ENCODE results near the gene KIF26A.
"Not testable (repeated sequence)": the region's sequence is repeated elsewhere in the genome, so short reads cannot be mapped to it uniquely, and the experiment has no call there.

KIF26A gene

DNA sequence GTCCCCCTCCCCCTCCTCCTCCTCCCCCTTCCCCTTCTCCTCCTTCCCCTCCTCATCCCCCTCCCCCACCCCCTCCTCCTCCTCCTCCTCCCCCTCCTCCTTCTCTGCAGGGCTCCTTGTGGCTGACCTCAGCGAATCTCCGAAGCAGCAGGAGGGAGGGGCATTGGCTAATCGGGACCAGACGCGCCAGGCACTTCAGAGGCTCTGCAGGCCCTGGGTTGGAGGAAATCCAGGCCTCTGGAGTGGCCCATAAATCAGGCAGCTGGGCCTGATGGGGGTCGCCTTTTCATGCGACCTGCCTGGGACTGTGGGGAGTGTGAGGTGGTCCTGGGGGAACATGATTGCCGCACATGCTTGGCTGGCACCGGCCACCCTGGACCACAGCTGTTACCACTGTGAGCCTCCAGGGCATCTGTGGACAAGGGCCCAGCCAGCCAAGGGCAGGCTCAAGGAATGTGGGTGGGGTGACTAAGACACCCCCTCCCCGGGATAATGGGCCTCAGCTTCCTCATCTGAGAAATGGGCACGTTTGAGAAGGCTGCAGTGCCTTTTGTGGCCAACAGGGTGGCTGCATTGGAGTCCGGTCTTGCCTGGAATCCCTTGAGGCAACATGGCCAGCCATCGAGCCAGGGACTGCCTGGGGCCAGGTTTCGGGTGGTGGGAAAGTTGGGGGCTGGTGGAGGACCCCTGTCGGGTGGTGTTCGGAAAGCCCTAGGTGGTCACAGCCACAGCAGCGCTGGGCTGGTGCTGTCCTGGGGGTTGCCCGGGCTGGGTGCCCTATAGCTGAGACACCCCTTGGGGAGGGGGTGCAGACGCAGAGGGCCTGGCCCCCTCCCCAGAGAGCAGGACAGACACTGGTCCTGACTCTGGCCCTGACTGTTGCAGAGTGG, 12.0 kb downstream of the KIF26A start:
- no peak for ATAC-seq (replicated peaks)
- no peaks in the 10 kb centered on the region for H3K9me3 Mint-ChIP-seq
- no peaks in the 10 kb centered on the region for H3K36me3 Mint-ChIP-seq (ENCODE audit: insufficient read depth)
- H3K4me3 Mint-ChIP-seq: no peak overlapping the region
- no peak for DNase-seq
- H3K27ac Mint-ChIP-seq: no peak overlapping the region
- H3K4me1 Mint-ChIP-seq (ENCODE audit: low read depth in 2 of 2): peaks cover 0 to 3% of the 10 kb centered on the region in 2 donors
- H3K27me3 Mint-ChIP-seq: peaks cover 9 to 28% of the 10 kb centered on the region in 2 donors

DNA sequence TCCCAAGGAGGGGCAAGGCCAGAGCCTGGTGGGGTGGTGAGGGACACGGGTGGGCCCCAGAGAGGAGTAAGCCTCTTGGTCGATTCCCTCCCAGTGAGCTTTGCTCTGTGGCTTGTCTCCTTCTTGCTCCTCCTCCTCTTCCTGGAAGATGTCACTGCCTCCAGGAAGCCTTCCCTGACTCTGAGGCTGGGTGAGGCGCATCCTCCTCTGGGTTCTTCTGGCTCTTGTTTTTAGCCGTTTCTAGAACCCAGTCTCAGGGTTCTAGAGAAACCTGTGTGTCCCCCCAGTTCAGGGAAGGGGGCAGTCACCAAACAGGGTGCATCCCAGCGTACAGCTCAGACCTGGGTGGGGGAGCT, 12.6 kb downstream of the KIF26A start:
- H3K9me3 Mint-ChIP-seq: no peaks in the 10 kb centered on the region
- peaks cover 5 to 22% of the 10 kb centered on the region in 2 donors for H3K27me3 Mint-ChIP-seq
- ATAC-seq (replicated peaks) (no peak), DNase-seq (no peak)
- no peak overlapping the region for H3K4me3 Mint-ChIP-seq
- peaks cover 0 to 2% of the 10 kb centered on the region in 2 donors for H3K4me1 Mint-ChIP-seq (ENCODE audit: low read depth in 2 of 2)
- H3K36me3 Mint-ChIP-seq (ENCODE audit: insufficient read depth): no peaks in the 10 kb centered on the region
- no peak overlapping the region for H3K27ac Mint-ChIP-seq

DNA sequence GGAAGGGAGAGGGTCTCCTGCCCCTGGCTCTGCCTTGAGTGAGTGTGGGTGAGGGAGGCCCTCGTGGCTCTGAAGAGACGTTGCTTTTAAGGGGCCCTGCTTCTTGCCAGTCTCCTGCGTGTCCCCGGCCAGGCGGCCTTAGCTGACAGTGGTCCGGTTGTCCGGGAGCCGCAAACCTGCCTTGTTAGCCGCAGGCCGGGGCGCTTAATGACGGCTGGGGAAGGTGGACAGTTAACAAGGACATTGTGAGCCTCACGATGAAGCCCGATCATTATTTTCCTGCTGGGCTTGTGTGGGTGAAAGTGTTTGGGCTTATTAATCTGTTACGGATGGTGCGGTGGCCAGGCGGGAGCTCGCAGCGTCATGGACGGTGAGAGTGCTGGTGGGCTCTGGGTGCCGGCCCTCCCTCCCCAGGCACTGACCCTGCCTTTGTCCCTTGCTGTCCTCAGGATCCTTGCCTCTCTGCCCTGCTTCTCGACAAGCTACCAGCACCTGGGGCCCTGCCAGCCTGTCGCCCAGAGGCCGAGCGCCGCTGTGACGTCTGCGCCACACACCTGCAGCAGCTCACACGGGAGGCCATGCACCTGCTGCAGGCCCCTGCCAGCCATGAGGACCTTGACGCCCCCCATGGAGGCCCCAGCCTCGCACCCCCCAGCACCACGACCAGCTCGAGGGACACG, 13.3 kb downstream of the KIF26A start:
- Mint-ChIP-seq H3K27me3 (peaks cover 0 to 15% of the 10 kb centered on the region in 2 donors), H3K9me3 (no peaks in the 10 kb centered on the region), H3K4me1 (ENCODE audit: low read depth in 2 of 2) (peaks cover 0 to 2% of the 10 kb centered on the region in 2 donors), H3K36me3 (ENCODE audit: insufficient read depth) (no peaks in the 10 kb centered on the region), H3K4me3 (no peak overlapping the region), H3K27ac (no peak overlapping the region)
- no peak for DNase-seq
- no peak for ATAC-seq (replicated peaks)

DNA sequence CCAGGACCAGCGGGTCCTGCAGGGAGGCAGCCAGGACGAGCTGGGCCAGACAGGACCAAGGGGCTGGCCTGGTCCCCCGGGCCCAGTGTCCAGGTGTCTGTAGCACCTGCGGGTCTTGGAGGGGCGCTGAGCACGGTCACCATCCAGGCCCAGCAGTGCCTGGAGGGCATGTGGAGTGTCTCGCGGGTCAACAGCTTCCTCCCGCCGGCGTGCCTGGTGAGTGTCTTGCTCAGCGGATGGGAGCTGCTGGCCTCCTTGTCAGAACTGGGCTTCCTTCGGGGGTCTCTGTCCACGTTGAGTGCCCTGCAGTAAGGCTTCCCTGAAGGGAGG, 13.8 kb downstream of the KIF26A start:
- peaks cover 0 to 13% of the 10 kb centered on the region in 2 donors for H3K27me3 Mint-ChIP-seq
- no peak overlapping the region for H3K27ac Mint-ChIP-seq
- H3K4me1 Mint-ChIP-seq (ENCODE audit: low read depth in 2 of 2): peaks cover 0 to 2% of the 10 kb centered on the region in 2 donors
- ATAC-seq (replicated peaks) (no peak), DNase-seq (no peak)
- no peak overlapping the region for H3K4me3 Mint-ChIP-seq
- no peaks in the 10 kb centered on the region for H3K9me3 Mint-ChIP-seq
- no peaks in the 10 kb centered on the region for H3K36me3 Mint-ChIP-seq (ENCODE audit: insufficient read depth)

DNA sequence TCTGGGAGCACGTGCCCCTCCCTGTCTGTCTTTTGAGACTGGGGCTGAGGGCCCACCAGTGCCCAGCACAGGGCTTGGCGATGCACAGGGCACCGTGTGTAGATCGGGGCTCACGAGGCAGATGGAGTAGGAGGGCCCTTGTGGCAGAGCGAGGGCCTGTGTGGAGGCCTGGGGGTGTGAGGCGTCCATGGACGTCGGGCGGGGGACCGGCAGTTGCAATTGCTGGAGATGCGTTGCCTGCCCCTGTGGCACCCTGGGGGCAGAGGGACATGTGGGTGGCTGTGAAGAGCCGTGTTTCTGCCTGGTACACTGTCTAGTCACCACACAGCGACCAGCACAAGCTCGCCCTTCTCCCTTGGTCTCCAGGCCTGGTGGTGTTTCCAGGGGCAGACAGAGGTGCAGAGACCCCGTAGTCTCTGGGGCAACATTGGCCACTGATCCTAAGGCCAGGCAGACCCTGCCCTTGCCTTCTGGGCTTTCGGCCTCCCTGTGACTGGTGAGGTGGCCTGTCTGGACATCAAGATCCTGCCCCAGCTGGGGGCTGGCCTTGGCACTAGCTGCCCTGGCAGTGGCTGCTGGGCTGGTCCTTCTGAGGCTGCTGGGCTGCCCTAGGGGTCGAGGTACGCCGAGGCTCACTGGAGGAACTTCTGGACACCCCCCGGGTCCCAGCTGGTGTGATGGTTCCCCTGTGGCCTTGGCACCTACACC, 14.5 kb downstream of the KIF26A start:
- ATAC-seq (replicated peaks): no peak
- H3K36me3 Mint-ChIP-seq (ENCODE audit: insufficient read depth): no peaks in the 10 kb centered on the region
- no peak overlapping the region for H3K4me3 Mint-ChIP-seq
- no peak overlapping the region for H3K27ac Mint-ChIP-seq
- peaks cover 0 to 2% of the 10 kb centered on the region in 2 donors for H3K4me1 Mint-ChIP-seq (ENCODE audit: low read depth in 2 of 2)
- H3K9me3 Mint-ChIP-seq: no peaks in the 10 kb centered on the region
- no peak for DNase-seq
- peaks cover 0 to 9% of the 10 kb centered on the region in 2 donors for H3K27me3 Mint-ChIP-seq

DNA sequence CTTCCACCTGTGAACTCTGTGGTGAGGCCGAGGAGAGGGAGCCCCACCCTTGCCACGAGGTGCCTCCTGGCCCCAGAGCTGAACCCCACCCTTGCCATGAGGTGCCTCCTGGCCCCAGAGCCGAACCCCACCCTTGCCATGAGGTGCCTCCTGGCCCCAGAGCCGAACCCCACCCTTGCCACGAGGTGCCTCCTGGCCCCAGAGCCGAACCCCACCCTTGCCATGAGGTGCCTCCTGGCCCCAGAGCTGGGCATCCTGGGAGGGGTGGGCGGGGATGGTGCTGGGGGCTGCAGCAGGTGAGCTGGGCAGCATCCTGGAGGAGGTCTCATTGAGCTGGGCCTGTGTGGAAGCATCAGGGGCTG, 15.0 kb downstream of the KIF26A start:
- DNase-seq; H3K27me3 Mint-ChIP-seq; H3K4me1 Mint-ChIP-seq (ENCODE audit: low read depth in 2 of 2); H3K4me3 Mint-ChIP-seq; H3K9me3 Mint-ChIP-seq; ATAC-seq (replicated peaks); H3K36me3 Mint-ChIP-seq (ENCODE audit: insufficient read depth); H3K27ac Mint-ChIP-seq: not testable (repeated sequence)

DNA sequence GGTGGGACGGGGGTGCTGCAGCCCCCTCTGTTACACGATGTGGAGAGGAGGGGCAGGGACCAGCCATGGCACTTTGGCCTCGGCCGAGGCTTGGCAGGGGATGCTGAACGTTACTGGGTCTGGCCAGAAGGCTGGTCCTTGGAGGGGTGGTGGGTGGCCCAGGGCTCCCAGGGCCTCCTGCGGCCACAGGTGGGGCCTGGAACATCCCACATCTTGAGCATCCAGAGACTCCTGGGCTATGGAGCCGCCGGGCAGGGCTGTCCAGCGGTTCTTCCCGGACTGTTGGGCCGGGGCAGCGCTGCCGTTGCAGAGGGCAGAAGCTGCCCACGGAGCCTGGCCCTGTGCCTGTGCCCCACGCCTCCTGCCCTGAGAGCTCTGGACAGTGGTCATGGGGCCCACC, 15.9 kb downstream of the KIF26A start:
- no peaks in the 10 kb centered on the region for H3K36me3 Mint-ChIP-seq (ENCODE audit: insufficient read depth)

DNA sequence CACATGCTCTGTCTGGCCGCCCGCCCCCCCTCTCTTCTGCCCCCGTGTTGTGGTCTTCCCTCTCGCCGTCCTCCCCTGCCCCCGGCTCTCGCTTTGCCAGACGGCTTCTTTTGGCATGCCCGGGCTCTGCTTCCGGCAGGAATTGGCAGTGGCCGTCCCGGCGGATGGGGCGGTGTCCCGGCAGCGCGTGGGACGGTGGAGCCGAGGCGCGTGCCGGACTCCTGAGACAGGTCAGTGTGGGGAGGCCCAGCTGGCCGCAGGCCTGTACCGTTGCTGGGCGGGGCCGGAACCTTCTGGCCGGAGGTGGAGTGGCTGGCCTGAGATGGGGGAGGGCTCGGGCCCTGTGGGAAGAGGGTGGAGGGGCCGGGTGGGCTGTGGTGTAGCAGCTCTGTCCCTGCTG, 17.1 kb downstream of the KIF26A start:
- DNase-seq: no peak
- no peaks in the 10 kb centered on the region for H3K9me3 Mint-ChIP-seq
- no peak for ATAC-seq (replicated peaks)
- H3K4me3 Mint-ChIP-seq: no peak overlapping the region
- no peak overlapping the region for H3K27ac Mint-ChIP-seq
- no peaks in the 10 kb centered on the region for H3K4me1 Mint-ChIP-seq (ENCODE audit: low read depth in 2 of 2)
- no peaks in the 10 kb centered on the region for H3K27me3 Mint-ChIP-seq
- H3K36me3 Mint-ChIP-seq (ENCODE audit: insufficient read depth): no peaks in the 10 kb centered on the region

More for the DNA sequence above, 15.9 kb downstream of the KIF26A start:
- no peaks in the 10 kb centered on the region for H3K27me3 Mint-ChIP-seq
- H3K4me1 Mint-ChIP-seq (ENCODE audit: low read depth in 2 of 2): no peaks in the 10 kb centered on the region
- ATAC-seq (replicated peaks): no peak
- H3K9me3 Mint-ChIP-seq: no peaks in the 10 kb centered on the region
- no peak for DNase-seq
- H3K4me3 Mint-ChIP-seq: no peak overlapping the region
- H3K27ac Mint-ChIP-seq: no peak overlapping the region

DNA sequence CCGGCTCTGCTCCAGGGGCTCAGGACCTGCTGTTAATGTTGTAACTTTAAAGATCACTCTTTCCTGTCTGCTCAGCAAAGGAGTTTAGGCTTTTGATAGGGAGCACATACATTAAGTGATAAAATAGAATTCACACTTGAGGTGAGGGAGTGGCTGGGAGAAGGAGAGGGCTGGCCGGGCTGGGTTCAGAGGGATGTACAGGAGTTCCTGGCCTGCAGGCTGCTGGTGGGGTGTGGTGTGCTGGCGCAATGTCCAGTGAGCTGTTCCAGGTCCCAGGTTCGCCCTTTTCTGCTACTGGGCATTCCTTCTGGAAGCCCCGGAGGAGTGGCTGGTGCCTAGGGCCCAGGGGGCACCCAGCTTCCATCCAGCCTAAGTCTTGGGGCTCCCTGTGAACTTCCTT, 17.8 kb downstream of the KIF26A start:
- no peaks in the 10 kb centered on the region for H3K27me3 Mint-ChIP-seq
- H3K4me3 Mint-ChIP-seq: no peak overlapping the region
- ATAC-seq (replicated peaks) (no peak), DNase-seq (no peak)
- H3K4me1 Mint-ChIP-seq (ENCODE audit: low read depth in 2 of 2): no peaks in the 10 kb centered on the region
- no peaks in the 10 kb centered on the region for H3K9me3 Mint-ChIP-seq
- H3K27ac Mint-ChIP-seq: no peak overlapping the region
- H3K36me3 Mint-ChIP-seq (ENCODE audit: insufficient read depth): no peaks in the 10 kb centered on the region

DNA sequence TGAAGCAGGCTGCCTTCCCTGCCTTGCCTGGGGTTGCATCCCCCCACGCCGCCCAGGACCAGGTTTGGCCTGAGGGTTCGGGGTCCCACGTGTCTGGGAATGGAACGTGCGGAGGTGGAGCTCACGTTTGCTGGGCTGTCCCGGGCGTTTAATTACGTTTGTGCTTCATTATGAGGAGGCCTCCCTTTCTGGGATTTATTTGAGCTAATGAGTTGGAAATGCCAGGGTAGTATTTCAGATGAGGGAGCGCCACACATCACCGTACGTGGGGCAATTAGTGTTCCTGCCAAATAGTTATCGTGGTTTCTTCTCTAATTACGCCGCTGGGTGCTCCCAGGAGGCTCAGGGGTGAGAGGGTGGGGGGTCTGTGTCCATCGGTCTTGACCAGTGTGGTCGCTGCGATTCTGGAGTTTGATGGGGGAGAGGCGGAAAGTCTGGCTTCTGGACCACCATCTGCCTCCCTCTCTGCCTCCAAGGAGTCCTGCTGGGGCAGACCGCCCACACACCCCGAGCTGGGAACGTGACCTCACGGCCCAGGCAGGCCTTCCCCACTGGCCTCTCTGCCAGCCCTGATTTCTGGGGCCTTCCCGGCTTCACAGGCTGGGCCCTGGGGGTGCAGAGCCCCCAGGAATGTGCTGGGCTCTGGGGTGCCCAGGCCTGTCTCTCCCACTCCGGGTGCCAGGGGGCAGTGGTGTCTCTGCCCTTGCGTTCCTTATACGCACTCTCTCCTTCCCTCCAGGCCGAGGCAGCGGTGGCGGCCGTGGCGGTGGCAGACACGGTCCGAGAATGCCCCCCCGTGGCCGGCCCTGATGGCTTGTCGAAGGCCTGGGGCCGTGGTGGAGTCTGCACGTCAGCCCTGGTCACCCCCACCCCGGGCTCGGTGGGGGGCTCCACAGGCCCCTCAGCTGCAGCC, 18.9 kb downstream of the KIF26A start:
- Mint-ChIP-seq H3K4me1 (ENCODE audit: low read depth in 2 of 2) (no peaks in the 10 kb centered on the region), H3K27me3 (no peaks in the 10 kb centered on the region), H3K4me3 (no peak overlapping the region), H3K36me3 (ENCODE audit: insufficient read depth) (no peaks in the 10 kb centered on the region), H3K27ac (no peak overlapping the region), H3K9me3 (no peaks in the 10 kb centered on the region)
- ATAC-seq (replicated peaks) (no peak), DNase-seq (no peak)

DNA sequence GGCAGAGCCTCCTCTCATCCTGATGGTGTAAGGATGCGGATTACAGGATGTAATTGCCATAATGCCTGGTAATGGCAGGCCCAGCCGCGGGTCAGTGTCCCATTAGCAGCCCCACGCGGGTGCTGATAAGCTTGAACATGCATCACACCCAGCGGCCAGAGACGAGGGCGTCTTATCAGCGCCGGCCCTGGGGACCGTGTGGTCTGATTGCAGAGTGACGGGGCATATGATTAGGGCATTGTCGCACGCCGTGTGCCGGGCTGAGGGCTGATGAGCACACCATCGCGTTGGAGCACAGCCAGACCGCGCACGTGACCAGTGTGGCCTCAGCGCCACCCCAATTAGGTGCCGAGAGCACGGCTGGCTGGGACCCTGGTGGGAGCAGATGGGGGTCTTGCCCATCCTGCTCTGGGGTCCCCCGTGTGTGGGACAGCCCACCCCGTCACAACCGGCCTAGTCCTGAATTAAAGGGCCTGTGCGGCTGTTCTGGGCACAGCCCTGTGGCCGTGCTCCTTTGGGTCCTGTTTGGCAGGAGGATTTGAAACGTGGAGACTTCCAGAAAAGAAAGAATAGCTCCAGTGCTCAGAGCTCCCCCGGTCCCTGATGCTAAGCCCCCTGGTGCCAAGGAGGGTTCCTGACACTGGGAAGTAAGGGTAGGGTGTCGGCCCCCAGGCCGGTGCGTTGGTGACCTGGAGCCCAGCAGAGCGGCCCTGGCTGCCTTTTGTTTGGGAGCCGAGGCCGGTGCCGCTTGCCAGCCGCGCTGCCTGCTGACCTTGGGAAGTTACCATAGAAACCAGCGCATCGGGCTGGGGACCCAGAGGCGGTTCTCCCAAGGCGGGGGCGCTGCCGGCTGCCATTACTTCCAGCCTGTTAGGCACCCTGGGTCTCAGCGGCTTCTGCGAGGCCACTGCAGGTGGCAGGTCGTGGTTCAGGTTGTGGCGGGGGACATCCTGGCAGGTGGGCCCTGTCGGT, 20.7 kb downstream of the KIF26A start:
- DNase-seq: no peak
- no peaks in the 10 kb centered on the region for H3K27me3 Mint-ChIP-seq
- ATAC-seq (replicated peaks): no peak
- no peak overlapping the region for H3K27ac Mint-ChIP-seq
- H3K36me3 Mint-ChIP-seq (ENCODE audit: insufficient read depth): no peaks in the 10 kb centered on the region
- H3K9me3 Mint-ChIP-seq: no peaks in the 10 kb centered on the region
- no peaks in the 10 kb centered on the region for H3K4me1 Mint-ChIP-seq (ENCODE audit: low read depth in 2 of 2)
- H3K4me3 Mint-ChIP-seq: no peak overlapping the region

DNA sequence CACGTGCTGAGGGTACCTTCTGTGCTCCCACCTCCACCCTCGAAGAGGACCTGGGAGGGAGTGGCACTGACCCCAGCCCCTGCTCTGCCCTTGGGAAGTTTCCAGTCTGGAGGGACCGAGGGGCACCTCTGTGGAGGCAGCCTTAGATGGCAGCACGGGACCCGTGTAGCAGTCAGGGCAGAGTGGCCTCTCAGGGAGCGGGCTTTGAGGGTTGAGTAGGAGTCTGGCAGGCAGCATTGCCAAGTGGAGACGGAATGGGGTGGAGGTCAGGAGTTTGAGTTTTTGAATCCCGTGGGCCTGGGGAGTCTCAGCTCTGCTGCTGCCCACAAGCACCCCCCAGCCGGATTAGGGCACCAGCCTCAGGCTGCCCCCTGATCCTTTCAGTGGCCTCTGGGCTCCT, 21.6 kb downstream of the KIF26A start:
- no peaks in the 10 kb centered on the region for H3K9me3 Mint-ChIP-seq
- no peak overlapping the region for H3K4me3 Mint-ChIP-seq
- H3K27me3 Mint-ChIP-seq: no peaks in the 10 kb centered on the region
- ATAC-seq (replicated peaks): no peak
- no peak for DNase-seq
- no peak overlapping the region for H3K27ac Mint-ChIP-seq
- no peaks in the 10 kb centered on the region for H3K36me3 Mint-ChIP-seq (ENCODE audit: insufficient read depth)
- H3K4me1 Mint-ChIP-seq (ENCODE audit: low read depth in 2 of 2): no peaks in the 10 kb centered on the region

All from effector memory CD8-positive, alpha-beta T cell (primary cell).